Fibroblast of lung (primary cell): ENCODE measurements around the gene SCTR.
A peak's percentile ranks its signal among the peaks of the same experiment; 100 is the strongest.

Source experiments
- CTCF ChIP-seq, 2 donors: IDR thresholded peaks in 1 of 2; conservative IDR thresholded peaks in 1 of 2; 1 replicate in 1 of 2; 2 replicates in 1 of 2; pipeline ENCODE4 v1.5.1; 2011 to 2012; ENCODE audit warnings: low read length in 2 of 2, control low read depth in 1 of 2, inconsistent platforms in 1 of 2, low read depth in 1 of 2, mild to moderate bottlenecking in 1 of 2
- EZH2 ChIP-seq: IDR thresholded peaks from 2 replicates; pipeline ENCODE4 v1.5.1; 2012; ENCODE audit warnings: low read length, control low read depth, mild to moderate bottlenecking; ENCODE audit errors: missing control alignments

- TF ChIP-seq CTCF (conservative IDR thresholded peaks at IDR 0.05 in 1 of 2, IDR thresholded peaks at IDR 0.05 in 1 of 2; ENCODE audit: low read depth in 1 of 2, low read length in 2 of 2), result peak; percentile 82 to 84
- TF ChIP-seq EZH2, result no peak
Observed at GRCh38 chr2:119407430-119408220, 116.7 kb downstream of the SCTR start.
